Lung (tissue), 12 donors: ENCODE measurements around the gene MAP1LC3B2. TPM values are rescaled to one million over a fixed set of nuclear protein-coding genes. Genes with fewer than 3 reads are reported as not detected.

ENCODE experiments used
- ATAC-seq: fragments of 200-7000 bp; cut with Tn5 transposase; one replicate; pipeline ENCODE4 v1.9.1; 2020; ENCODE audit warnings: moderate number of reproducible peaks; ENCODE audit not compliant: insufficient read depth, low FRiP score
- DNase-seq, 3 donors: peaks; one replicate each; pipeline ENCODE4 v3.0.0-alpha.2; 2013 to 2017
- H3K27ac ChIP-seq, 2 donors: one replicate each; pipeline ENCODE4 v1.5.1; 2013; ENCODE audit warnings: mild to moderate bottlenecking in 2 of 2, moderate library complexity in 2 of 2, control low read depth in 1 of 2, inconsistent platforms in 1 of 2, low read depth in 1 of 2, low read length in 1 of 2
- H3K27me3 ChIP-seq, 3 donors: one replicate each; pipeline ENCODE4 v1.5.1; 2013; ENCODE audit warnings: low read length in 2 of 3; ENCODE audit not compliant: control insufficient read depth in 3 of 3, insufficient read depth in 3 of 3
- H3K36me3 ChIP-seq, 4 donors: one replicate each; pipeline ENCODE4 v1.5.1; 2013; ENCODE audit warnings: low read length in 4 of 4, mild to moderate bottlenecking in 1 of 4, moderate library complexity in 1 of 4; ENCODE audit not compliant: control insufficient read depth in 4 of 4, insufficient read depth in 4 of 4
- H3K4me1 ChIP-seq, 5 donors: one replicate each; pipeline ENCODE4 v1.5.1; 2013; ENCODE audit warnings: low read length in 5 of 5, mild to moderate bottlenecking in 2 of 5, moderate library complexity in 1 of 5; ENCODE audit not compliant: control insufficient read depth in 5 of 5, insufficient read depth in 5 of 5
- H3K4me3 ChIP-seq: one replicate; pipeline ENCODE4 v1.5.1; 2013; ENCODE audit warnings: mild to moderate bottlenecking, control low read depth, moderate library complexity
- H3K9ac ChIP-seq, 2 donors: one replicate each; pipeline ENCODE4 v1.5.1; 2013; ENCODE audit warnings: low read length in 2 of 2, control low read depth in 1 of 2; ENCODE audit not compliant: insufficient read depth in 1 of 2
- H3K9me3 ChIP-seq, 4 donors: one replicate each; pipeline ENCODE4 v1.5.1; 2013; ENCODE audit warnings: low read length in 3 of 4, mild to moderate bottlenecking in 1 of 4, moderate library complexity in 1 of 4; ENCODE audit not compliant: control insufficient read depth in 4 of 4, insufficient read depth in 3 of 4
- WGBS, 2 donors: extraction: QIAGEN DNeasy Blood & Tissue Kit; methylation state at CpG; one replicate each; pipeline ENCODE4 v1.1.7; 2013; 5-methylcytosine and 5-hydroxymethylcytosine counted together
- polyA plus RNA-seq, 2 donors: library from polyadenylated mRNA; stranded (reverse); fragments of 200-250 nt; gene quantifications; one replicate each; pipeline ENCODE4 v1.2.1, GENCODE V29; 2013
- total RNA-seq, 2 donors: library from RNA; depleted of rRNA in 1 of 2; stranded (reverse); fragments of >200 nt in 1 of 2; gene quantifications; one replicate each; pipeline ENCODE4 v1.2.1, GENCODE V29; 2014 to 2021
- TF ChIP-seq, protein P1 (sequence below): IDR thresholded peaks from 2 replicates; pipeline ENCODE4 v1.5.1; 2012; ENCODE audit warnings: mild to moderate bottlenecking; ENCODE audit errors: control extremely low read depth, extremely low read depth
- donor health status: control.
- donor health status: control.
- donor health status: Bipolar disorder and iron deficiency.
- donor health status: healthy.
- donor health status: DM: yes; HTN: yes; CAD: no.

MAP1LC3B2 gene
- total and polyA plus RNA-seq, 4 donors = 1.1 to 2.2 (median 2.0) TPM; not detected in 1

DNA sequence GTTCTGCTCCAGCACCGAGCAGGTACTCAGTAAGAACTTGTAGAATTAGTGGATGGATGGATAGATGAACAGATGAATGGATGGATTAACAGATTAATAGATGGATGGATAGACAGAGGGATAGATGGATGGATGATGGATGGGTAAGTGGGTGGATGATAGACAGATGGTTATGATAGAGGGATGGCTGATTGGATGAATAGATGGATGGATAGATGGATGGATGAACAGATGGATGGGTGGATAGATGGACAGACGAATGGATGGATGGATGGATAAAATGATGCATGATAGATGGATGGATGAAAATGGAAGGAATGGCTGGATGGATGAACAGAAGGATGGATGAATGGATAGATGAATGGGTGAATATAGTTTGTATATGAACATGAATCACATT, 8.0 kb upstream of the MAP1LC3B2 start:
- no peak overlapping the region for H3K4me3 ChIP-seq
- WGBS, 2 donors = 72 to 93% methylated on average over 2 of the region's 2 CpGs
- H3K9ac ChIP-seq = no peak overlapping the region
- TF ChIP-seq, protein P1, sequence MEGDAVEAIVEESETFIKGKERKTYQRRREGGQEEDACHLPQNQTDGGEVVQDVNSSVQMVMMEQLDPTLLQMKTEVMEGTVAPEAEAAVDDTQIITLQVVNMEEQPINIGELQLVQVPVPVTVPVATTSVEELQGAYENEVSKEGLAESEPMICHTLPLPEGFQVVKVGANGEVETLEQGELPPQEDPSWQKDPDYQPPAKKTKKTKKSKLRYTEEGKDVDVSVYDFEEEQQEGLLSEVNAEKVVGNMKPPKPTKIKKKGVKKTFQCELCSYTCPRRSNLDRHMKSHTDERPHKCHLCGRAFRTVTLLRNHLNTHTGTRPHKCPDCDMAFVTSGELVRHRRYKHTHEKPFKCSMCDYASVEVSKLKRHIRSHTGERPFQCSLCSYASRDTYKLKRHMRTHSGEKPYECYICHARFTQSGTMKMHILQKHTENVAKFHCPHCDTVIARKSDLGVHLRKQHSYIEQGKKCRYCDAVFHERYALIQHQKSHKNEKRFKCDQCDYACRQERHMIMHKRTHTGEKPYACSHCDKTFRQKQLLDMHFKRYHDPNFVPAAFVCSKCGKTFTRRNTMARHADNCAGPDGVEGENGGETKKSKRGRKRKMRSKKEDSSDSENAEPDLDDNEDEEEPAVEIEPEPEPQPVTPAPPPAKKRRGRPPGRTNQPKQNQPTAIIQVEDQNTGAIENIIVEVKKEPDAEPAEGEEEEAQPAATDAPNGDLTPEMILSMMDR = no peak
- DNase-seq (no peak), ATAC-seq (no peak)
- H3K27me3 ChIP-seq = no peaks in the 10 kb centered on the region
- H3K4me1 ChIP-seq = peaks cover 0 to 8% (median 2%) of the 10 kb centered on the region in 5 donors
- H3K27ac ChIP-seq = no peak overlapping the region
- no peaks in the 10 kb centered on the region for H3K9me3 ChIP-seq
- H3K36me3 ChIP-seq = no peaks in the 10 kb centered on the region

DNA sequence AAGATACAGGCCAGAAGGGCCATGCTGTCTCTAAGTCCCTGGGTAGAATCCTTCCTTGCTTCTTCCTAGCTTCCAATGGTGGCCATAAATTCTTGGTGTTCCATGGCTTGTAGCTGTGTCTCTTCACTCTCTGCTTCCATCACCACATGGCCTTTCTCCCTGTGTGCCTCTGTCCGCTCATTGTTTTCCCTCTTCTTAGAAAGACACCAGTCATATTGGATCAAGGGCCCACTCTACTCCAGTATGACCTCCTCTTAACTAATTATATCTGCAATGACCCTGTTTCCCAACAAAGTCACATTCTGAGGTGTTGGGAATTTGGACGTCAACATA, 7.6 kb upstream of the MAP1LC3B2 start:
- Histone ChIP-seq H3K4me3 (no peak overlapping the region), H3K4me1 (peaks cover 0 to 8% (median 2%) of the 10 kb centered on the region in 5 donors), H3K9ac (no peak overlapping the region), H3K36me3 (no peaks in the 10 kb centered on the region), H3K27ac (no peak overlapping the region), H3K9me3 (no peaks in the 10 kb centered on the region), H3K27me3 (no peaks in the 10 kb centered on the region)
- no peak for DNase-seq
- WGBS, 2 donors = 85 to 87% methylated on average over 2 of the region's 2 CpGs
- TF ChIP-seq, protein P1 = no peak
- no peak for ATAC-seq

DNA sequence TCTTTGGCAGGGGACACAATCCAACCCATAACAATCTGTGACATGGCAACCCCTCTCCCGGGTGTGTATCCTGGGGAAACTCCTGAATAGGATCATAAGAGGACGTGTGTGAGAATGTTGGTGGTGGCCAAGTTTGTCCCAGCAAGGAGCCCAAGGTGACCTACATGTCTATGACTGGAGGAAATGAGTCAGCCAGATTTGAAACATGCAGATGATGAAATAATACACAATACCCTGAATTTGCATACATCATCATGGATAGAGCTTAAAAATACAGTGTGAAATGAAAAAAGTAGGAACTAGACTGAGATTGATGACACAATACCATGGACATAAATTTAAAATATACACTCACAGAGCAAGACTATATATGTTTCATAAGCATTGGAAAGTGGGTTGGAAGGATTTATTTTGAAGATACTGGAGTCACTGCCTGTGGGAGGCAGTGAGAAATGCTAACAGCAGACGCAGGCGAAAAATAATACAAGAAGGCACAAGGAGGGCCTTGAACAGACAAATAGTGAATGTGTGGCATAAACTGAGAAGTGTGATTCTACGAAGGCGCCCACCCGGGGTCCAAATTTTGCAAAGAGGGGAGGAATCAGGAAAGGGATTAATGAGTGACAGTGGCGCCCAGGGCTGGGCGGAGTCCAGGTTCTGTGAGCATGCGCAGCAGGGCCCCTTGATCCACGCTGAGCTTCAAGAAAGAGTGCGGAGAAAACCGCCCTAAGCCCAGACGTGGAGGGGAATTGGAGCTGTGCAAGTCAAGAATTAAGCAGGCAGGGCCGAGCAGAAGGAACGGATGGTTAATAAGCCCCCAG, 7.0 kb upstream of the MAP1LC3B2 start:
- no peak for DNase-seq
- no peaks in the 10 kb centered on the region for H3K27me3 ChIP-seq
- H3K9me3 ChIP-seq = no peaks in the 10 kb centered on the region
- 90 to 91% methylated on average over 16 of the region's 16 CpGs for WGBS, 2 donors
- H3K27ac ChIP-seq = no peak overlapping the region
- H3K4me3 ChIP-seq = no peak overlapping the region
- TF ChIP-seq, protein P1 = no peak
- H3K36me3 ChIP-seq = no peaks in the 10 kb centered on the region
- peaks cover 0 to 8% (median 2%) of the 10 kb centered on the region in 5 donors for H3K4me1 ChIP-seq
- no peak overlapping the region for H3K9ac ChIP-seq
- no peak for ATAC-seq
